Neural progenitor cell (in vitro differentiated cells): ENCODE results near the gene FCSK.

Experiments used
- CTCF ChIP-seq: fragments of 200-600 bp; sonication (generic); IDR thresholded peaks from 2 replicates; pipeline ENCODE4 v1.5.1; 2017; ENCODE audit warnings: antibody characterized with exemption, mild to moderate bottlenecking
- EZH2 ChIP-seq: fragments of 200-600 bp; sonication (generic); IDR thresholded peaks from 2 replicates; pipeline ENCODE4 v1.6.1; 2017; ENCODE audit warnings: antibody characterized with exemption, mild to moderate bottlenecking, moderate library complexity
- EZH2phosphoT487 ChIP-seq: fragments of 200-600 bp; sonication (generic); IDR thresholded peaks from 2 replicates; pipeline ENCODE4 v1.6.1; 2017; ENCODE audit warnings: antibody characterized with exemption

- TF ChIP-seq CTCF = no peak
- no peak for TF ChIP-seq EZH2phosphoT487
- no peak for TF ChIP-seq EZH2
Measured at GRCh38 chr16:70473446-70474319, 19.3 kb downstream of the FCSK start.
